Kidney (tissue), 14 donors: ENCODE results near the gene CRYBG2. TPM values are rescaled to one million over a fixed set of nuclear protein-coding genes. Genes with fewer than 3 reads are reported as not detected.

ENCODE experiments used
- DNase-seq, 5 donors: peaks; one replicate each; pipeline ENCODE4 v3.0.0-alpha.2; 2013 to 2020
- FAIRE-seq: peaks from 2 replicates; lab custom pipeline; 2012; peaks lifted over from hg19 to GRCh38; lab: Jason Lieb, UNC
- H3K27ac ChIP-seq, 2 donors: one replicate each; pipeline ENCODE4 v1.7.0; 2013; ENCODE audit warnings: low read depth in 2 of 2, low read length in 2 of 2, inconsistent platforms in 1 of 2
- H3K27me3 ChIP-seq: one replicate; pipeline ENCODE4 v1.7.1; 2013; ENCODE audit warnings: low read length, inconsistent platforms; ENCODE audit not compliant: control insufficient read depth, insufficient read depth
- H3K36me3 ChIP-seq, 3 donors: one replicate each; pipeline versions ENCODE4 v1.7.0 to v1.7.1; 2013; ENCODE audit warnings: low read length in 3 of 3, control low read depth in 1 of 3, inconsistent platforms in 1 of 3; ENCODE audit not compliant: insufficient read depth in 3 of 3, control insufficient read depth in 2 of 3
- H3K4me1 ChIP-seq, 3 donors: one replicate each; pipeline versions ENCODE4 v1.7.0 to v1.7.1; 2013; ENCODE audit warnings: low read length in 3 of 3, inconsistent platforms in 1 of 3, low read depth in 1 of 3; ENCODE audit not compliant: control insufficient read depth in 2 of 3, insufficient read depth in 2 of 3
- H3K4me3 ChIP-seq, 3 donors: one replicate each; pipeline versions ENCODE4 v1.7.0 to v1.8.1; 2013; ENCODE audit warnings: low read length in 3 of 3, control low read depth in 1 of 3, inconsistent platforms in 1 of 3
- H3K9ac ChIP-seq, 3 donors: one replicate each; pipeline versions ENCODE4 v1.7.0 to v1.7.1; 2013; ENCODE audit warnings: low read length in 3 of 3, control low read depth in 1 of 3, inconsistent platforms in 1 of 3
- H3K9me3 ChIP-seq, 3 donors: one replicate each; pipeline versions ENCODE4 v1.7.0 to v1.7.1; 2013; ENCODE audit warnings: low read length in 3 of 3, control low read depth in 1 of 3, inconsistent platforms in 1 of 3; ENCODE audit not compliant: control insufficient read depth in 2 of 3, insufficient read depth in 1 of 3
- intact Hi-C: fragments of 100-400 bp; cut with DNase I; formaldehyde crosslinking; loops from one replicate; pipeline ENCODE4 v1.11.1; 2022
- polyA plus RNA-seq: library from polyadenylated mRNA; stranded (reverse); fragments of 350-450 nt; fragmentation: Illumina TruSeq; extraction: RNeasy Lipid Tissue Mini Kit (QIAGEN cat#74804); gene quantifications from one replicate; pipeline ENCODE4 v1.2.3, GENCODE V29; 2014; ENCODE audit warnings: low read depth, low replicate concordance; ENCODE audit not compliant: insufficient read depth
- total RNA-seq: library from RNA; stranded (reverse); fragmentation: NEBNext Ultra II Directional; extraction: Animal tissue kit (Norgen Biotek cat#: 25700); gene quantifications from one replicate; pipeline ENCODE4 v1.2.1, GENCODE V29; 2021
- TF ChIP-seq, protein P1 (sequence below): IDR thresholded peaks from 3 replicates; pipeline ENCODE4 v1.5.1; 2012; ENCODE audit warnings: mild to moderate bottlenecking, moderate library complexity, borderline replicate concordance; ENCODE audit not compliant: insufficient read depth; ENCODE audit errors: extremely low read depth
- donor health status: control.
- donor health status: control.
- donor health status: control.
- donor health status: control.
- donor health status: control.
- donor health status: DM: yes; HTN: yes; CAD: no.
- donor health status: Normal renal cell carcinoma (clear cell type).

Gene CRYBG2
- total and polyA plus RNA-seq, 2 donors from 2014 or later = 2.2 TPM; not detected in 1

DNA sequence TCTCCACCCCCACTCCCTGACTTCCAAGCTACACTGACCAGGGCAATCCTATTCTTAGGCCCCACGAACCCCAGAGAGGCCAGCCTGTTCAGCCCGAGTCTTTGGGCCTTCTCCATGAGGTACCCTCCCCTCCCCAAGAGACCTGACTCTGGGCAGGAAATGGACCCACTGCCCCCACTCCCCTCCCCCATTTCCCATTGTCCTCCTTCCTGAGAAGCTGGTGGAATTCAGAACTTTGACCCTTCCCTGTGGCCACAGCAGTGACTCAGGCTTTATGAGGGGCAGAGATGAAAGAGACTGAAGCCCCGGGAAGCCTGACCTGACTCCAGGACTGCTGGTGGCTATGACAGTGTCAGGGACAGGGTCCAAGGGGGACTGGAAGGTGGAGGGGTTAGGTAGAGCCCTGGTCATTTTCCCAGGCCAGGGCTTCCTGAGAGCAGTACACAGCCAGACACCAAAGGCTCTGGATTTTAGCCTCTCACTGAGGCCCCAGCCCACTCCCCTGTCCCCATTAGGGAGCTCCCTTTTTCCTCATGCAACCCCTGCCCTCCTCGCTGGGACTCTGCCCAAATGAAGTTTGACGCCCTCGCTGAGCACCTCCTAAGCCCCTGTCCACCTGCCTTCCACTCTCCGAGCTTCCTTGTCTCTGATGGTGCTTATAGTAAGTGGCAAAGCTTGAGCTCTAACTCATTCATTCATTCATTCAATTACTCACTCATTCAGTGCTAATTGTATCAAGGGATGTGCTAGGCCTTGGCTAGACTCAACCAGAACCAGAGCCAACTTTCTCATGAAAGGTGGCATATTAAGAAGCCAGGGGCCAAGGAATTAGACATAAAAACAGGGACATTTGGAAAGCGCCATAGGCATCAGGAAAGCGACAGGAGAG lies 3.0 kb downstream of the CRYBG2 start:
- intact Hi-C loops = no loop called here
- H3K4me3 ChIP-seq = no peak overlapping the region
- FAIRE-seq (no peak), DNase-seq (peak in 2 of 5 donors; percentile 44 to 60)
- H3K36me3 ChIP-seq = no peaks in the 10 kb centered on the region
- H3K27me3 ChIP-seq = no peaks in the 10 kb centered on the region
- H3K9ac ChIP-seq = no peak overlapping the region
- no peaks in the 10 kb centered on the region for H3K9me3 ChIP-seq
- TF ChIP-seq, protein P1, sequence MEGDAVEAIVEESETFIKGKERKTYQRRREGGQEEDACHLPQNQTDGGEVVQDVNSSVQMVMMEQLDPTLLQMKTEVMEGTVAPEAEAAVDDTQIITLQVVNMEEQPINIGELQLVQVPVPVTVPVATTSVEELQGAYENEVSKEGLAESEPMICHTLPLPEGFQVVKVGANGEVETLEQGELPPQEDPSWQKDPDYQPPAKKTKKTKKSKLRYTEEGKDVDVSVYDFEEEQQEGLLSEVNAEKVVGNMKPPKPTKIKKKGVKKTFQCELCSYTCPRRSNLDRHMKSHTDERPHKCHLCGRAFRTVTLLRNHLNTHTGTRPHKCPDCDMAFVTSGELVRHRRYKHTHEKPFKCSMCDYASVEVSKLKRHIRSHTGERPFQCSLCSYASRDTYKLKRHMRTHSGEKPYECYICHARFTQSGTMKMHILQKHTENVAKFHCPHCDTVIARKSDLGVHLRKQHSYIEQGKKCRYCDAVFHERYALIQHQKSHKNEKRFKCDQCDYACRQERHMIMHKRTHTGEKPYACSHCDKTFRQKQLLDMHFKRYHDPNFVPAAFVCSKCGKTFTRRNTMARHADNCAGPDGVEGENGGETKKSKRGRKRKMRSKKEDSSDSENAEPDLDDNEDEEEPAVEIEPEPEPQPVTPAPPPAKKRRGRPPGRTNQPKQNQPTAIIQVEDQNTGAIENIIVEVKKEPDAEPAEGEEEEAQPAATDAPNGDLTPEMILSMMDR = no peak
- H3K4me1 ChIP-seq = peaks cover 0 to 4% (median 4%) of the 10 kb centered on the region in 3 donors
- H3K27ac ChIP-seq = no peak overlapping the region

DNA sequence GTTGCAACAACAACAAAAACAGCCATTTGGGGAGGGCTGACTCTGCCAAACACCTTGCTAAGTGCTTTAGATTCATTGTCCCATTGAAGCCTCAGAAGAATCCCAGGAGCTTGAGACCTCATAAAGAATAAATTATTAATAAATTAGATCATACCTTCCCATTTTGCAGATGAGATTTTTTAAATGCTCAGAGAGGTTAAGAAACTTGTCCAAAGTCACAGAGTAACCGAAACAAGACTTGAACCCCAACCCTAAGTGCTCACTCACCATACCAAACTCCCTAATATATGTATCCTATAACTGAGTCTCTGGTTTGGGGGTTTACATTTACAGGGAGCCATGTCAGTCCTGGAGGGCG lies 3.6 kb downstream of the CRYBG2 start:
- Histone ChIP-seq H3K4me3 (no peak overlapping the region), H3K9ac (no peak overlapping the region), H3K27ac (no peak overlapping the region), H3K36me3 (no peaks in the 10 kb centered on the region), H3K27me3 (no peaks in the 10 kb centered on the region), H3K9me3 (no peaks in the 10 kb centered on the region), H3K4me1 (peaks cover 0 to 4% (median 4%) of the 10 kb centered on the region in 3 donors)
- intact Hi-C loops = no loop called here
- FAIRE-seq (no peak), DNase-seq (no peak)
- TF ChIP-seq, protein P1 = no peak

DNA sequence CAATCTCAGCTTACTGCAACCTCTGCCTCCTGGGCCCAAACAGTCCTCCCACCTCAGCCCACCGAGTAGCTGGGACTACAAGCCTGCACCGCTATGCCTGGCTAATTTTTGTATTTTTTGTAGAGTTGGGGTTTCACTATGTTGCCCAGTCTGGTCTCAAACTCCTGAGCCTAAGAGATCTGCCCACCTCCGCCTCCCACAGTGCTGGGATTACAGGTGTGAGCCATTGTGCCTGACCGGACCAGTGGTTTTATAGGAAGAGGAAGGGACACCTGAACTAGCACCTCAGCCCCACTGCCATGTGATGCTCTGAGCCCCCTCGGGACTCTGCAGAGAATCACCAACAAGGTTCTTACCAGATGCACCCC lies 4.1 kb downstream of the CRYBG2 start:
- FAIRE-seq = no peak
- Histone ChIP-seq H3K36me3 (no peaks in the 10 kb centered on the region), H3K4me3 (no peak overlapping the region), H3K27ac (no peak overlapping the region), H3K27me3 (no peaks in the 10 kb centered on the region), H3K4me1 (peaks cover 0 to 4% (median 4%) of the 10 kb centered on the region in 3 donors), H3K9me3 (no peaks in the 10 kb centered on the region), H3K9ac (no peak overlapping the region)
- TF ChIP-seq, protein P1 = no peak
- no peak for DNase-seq
- intact Hi-C loops = no loop called here
